Measurements from ENCODE around the gene INF2. TPM values are rescaled to one million over a fixed set of nuclear protein-coding genes. Genes with fewer than 3 reads are reported as not detected.

Gene INF2
- total and polyA plus RNA-seq, 9 of the 15 experiments (the other 6 are each of a cell fraction or from before 2014, with no cell fraction given), result 0.56 to 31.3 (median 7.8) TPM

GRCh38 chr14:104751539-104752422 lies 62.4 kb downstream of the INF2 start (continued):
- peak; percentile 83 for TF ChIP-seq MYC (IDR thresholded peaks at IDR 0.05; ENCODE audit: low read depth, low read length)
- TF ChIP-seq MYC (CRISPR knock-in tag; IDR thresholded peaks at IDR 0.05; ENCODE audit: borderline replicate concordance, low read depth), result no peak
- peak; percentile 17; the same call in 1 of the 2 replicates for TF ChIP-seq CXXC5 (CRISPR knock-in tag; IDR thresholded peaks at IDR 0.05)
- TF ChIP-seq MTA1 (IDR thresholded peaks at IDR 0.05; ENCODE audit: borderline replicate concordance), result no peak
- TF ChIP-seq RHOXF2B (CRISPR knock-in tag; conservative IDR thresholded peaks at IDR 0.05), result no peak
- TF ChIP-seq SMAD2 (IDR thresholded peaks at IDR 0.05; ENCODE audit: low read depth, low read length), result no peak
- TF ChIP-seq ETS2 (tag; IDR thresholded peaks at IDR 0.05; ENCODE audit: borderline replicate concordance, poor library complexity, severe bottlenecking), result no peak
- 0 out of 2 replicates have a peak, but pooled peaks have one; percentile 70 for TF ChIP-seq FOXP1 (CRISPR knock-in tag; IDR thresholded peaks at IDR 0.05)
- no peak for TF ChIP-seq KLF10 (CRISPR knock-in tag; IDR thresholded peaks at IDR 0.05)
- peak in 1 of 2 experiments; percentile 15; a peak in 1 of 4 replicates for TF ChIP-seq KDM1A (IDR thresholded peaks at IDR 0.05)
- peak in 1 of 2 experiments; percentile 61; a peak in 1 of 4 replicates for TF ChIP-seq TEAD1 (CRISPR knock-in tag; IDR thresholded peaks at IDR 0.05)
- TF ChIP-seq EP400 (IDR thresholded peaks at IDR 0.05), result peak; percentile 57
- TF ChIP-seq TFAP4 (CRISPR knock-in tag; IDR thresholded peaks at IDR 0.05; ENCODE audit: borderline replicate concordance), result peak; percentile 71; the same call in 1 of the 2 replicates

Data from K562 (cell line).